Esophagus muscularis mucosa (tissue), 4 donors: ENCODE results near the gene KPNA6. TPM values are rescaled to one million over a fixed set of nuclear protein-coding genes. Genes with fewer than 3 reads are reported as not detected.
"Not testable (repeated sequence)": the region's sequence is repeated elsewhere in the genome, so short reads cannot be mapped to it uniquely, and the experiment has no call there.

ENCODE experiments used
- DNase-seq: peaks from one replicate; pipeline ENCODE4 v3.0.0-alpha.2; 2017; ENCODE audit errors: extremely low spot score
- H3K27ac ChIP-seq, 4 donors: fragments of 200-600 bp; sonication (generic); replicated peaks in 1 of 4; 1 replicate in 3 of 4; 2 replicates in 1 of 4; pipeline ENCODE4 v1.5.1; 2016 to 2019; ENCODE audit warnings: mild to moderate bottlenecking in 1 of 4
- H3K27me3 ChIP-seq, 4 donors: fragments of 200-600 bp; sonication (generic); one replicate each; pipeline versions ENCODE4 v1.5.1 to v1.6.0; 2016 to 2019
- H3K36me3 ChIP-seq, 4 donors: fragments of 200-600 bp; sonication (generic); one replicate each; pipeline ENCODE4 v1.5.1; 2016 to 2019
- H3K4me1 ChIP-seq, 4 donors: fragments of 200-600 bp; sonication (generic); one replicate each; pipeline ENCODE4 v1.5.1; 2016 to 2019
- H3K4me3 ChIP-seq, 4 donors: fragments of 200-600 bp; sonication (generic); 1 replicate in 2 of 4; 2 replicates in 2 of 4; pipeline ENCODE4 v1.5.1; 2016 to 2019; ENCODE audit warnings: mild to moderate bottlenecking in 4 of 4, moderate library complexity in 1 of 4
- H3K9me3 ChIP-seq, 4 donors: fragments of 200-600 bp; sonication (generic); 1 replicate in 3 of 4; 2 replicates in 1 of 4; pipeline ENCODE4 v1.5.1; 2016 to 2019
- CTCF ChIP-seq, 3 experiments: fragments of 200-600 bp in 2 of 3; fragments of 450-650 bp in 1 of 3; sonication (generic) in 2 of 3; IDR thresholded peaks; one replicate each; pipeline ENCODE4 v1.5.1; 2017 to 2019; ENCODE audit warnings: antibody characterized with exemption in 3 of 3, mild to moderate bottlenecking in 2 of 3, moderate library complexity in 1 of 3
- EP300 ChIP-seq: sonication (generic); formaldehyde crosslinking; IDR thresholded peaks from one replicate; pipeline ENCODE4 v1.6.1; 2017; ENCODE audit warnings: antibody characterized with exemption
- POLR2A ChIP-seq: fragments of 450-650 bp; IDR thresholded peaks from one replicate; pipeline ENCODE4 v1.6.1; 2017; ENCODE audit warnings: antibody characterized with exemption, moderate library complexity, mild to moderate bottlenecking, low read depth
- POLR2AphosphoS5 ChIP-seq, 2 donors: sonication (generic); formaldehyde crosslinking; IDR thresholded peaks; one replicate each; pipeline ENCODE4 v1.6.1; 2017; ENCODE audit warnings: antibody characterized with exemption in 2 of 2
- WGBS: methylation state at CpG from one replicate; pipeline ENCODE4 v1.1.5; 2018; 5-methylcytosine and 5-hydroxymethylcytosine counted together
- intact Hi-C: fragments of 100-400 bp; cut with DNase I; formaldehyde crosslinking; loops from one replicate; pipeline ENCODE4 v1.15.1; 2023
- total RNA-seq, 4 donors: library from RNA; depleted of rRNA; stranded (reverse); fragments of >200 nt; gene quantifications; one replicate each; pipeline versions ENCODE4 v1.1.0 to v1.2.1, GENCODE V29; 2016

Gene KPNA6
- total RNA-seq, 4 donors from 2014 or later = 47.8 to 71.3 (median 55.4) TPM

- peaks cover 14 to 38% (median 32%) of the 10 kb centered on the region in 4 donors for H3K36me3 ChIP-seq
- H3K27ac ChIP-seq = peak overlapping the region; percentile 86 to 95 (median 94)
- intact Hi-C loops = loop anchor here (5.0 kb wide), 1 partner anchor 34 kb away; the partner anchor contains the start of gene KPNA6
- no peak for DNase-seq
- H3K4me1 ChIP-seq = peaks cover 17 to 27% (median 21%) of the 10 kb centered on the region in 4 donors
- WGBS = 31% methylated on average over 27 of the region's 28 CpGs
- H3K9me3 ChIP-seq = no peaks in the 10 kb centered on the region
- H3K4me3 ChIP-seq = peak overlapping the region; percentile 73 to 97 (median 84)
- TF ChIP-seq CTCF (IDR thresholded peaks at IDR 0.05) (peak in 2 of 3 experiments; percentile 12 to 23), POLR2A (no peak)
- no peaks in the 10 kb centered on the region for H3K27me3 ChIP-seq
Measured at GRCh38 chr1:32073299-32074229, 34.3 kb upstream of the KPNA6 start.

GRCh38 chr1:32074841-32075240 lies 33.0 kb upstream of the KPNA6 start:
- DNase-seq = no peak
- WGBS = 95% methylated on average over 8 of the region's 9 CpGs
- H3K27ac ChIP-seq = no peak overlapping the region
- H3K36me3 ChIP-seq = peaks cover 15 to 51% (median 43%) of the 10 kb centered on the region in 4 donors
- peaks cover 17 to 27% (median 21%) of the 10 kb centered on the region in 4 donors for H3K4me1 ChIP-seq
- no peak overlapping the region for H3K4me3 ChIP-seq
- H3K9me3 ChIP-seq = no peaks in the 10 kb centered on the region
- intact Hi-C loops = loop anchor here (5.0 kb wide), 1 partner anchor 32 kb away; the partner anchor contains the start of gene KPNA6
- no peaks in the 10 kb centered on the region for H3K27me3 ChIP-seq
- no peak for TF ChIP-seq POLR2AphosphoS5 (IDR thresholded peaks at IDR 0.05)
- no peak for TF ChIP-seq CTCF (IDR thresholded peaks at IDR 0.05)
- no peak for TF ChIP-seq EP300
- TF ChIP-seq POLR2A = no peak

- peaks cover 21 to 77% (median 61%) of the 10 kb centered on the region in 4 donors for H3K36me3 ChIP-seq
- H3K27me3 ChIP-seq = no peaks in the 10 kb centered on the region
- H3K4me1 ChIP-seq = peaks cover 7 to 15% (median 11%) of the 10 kb centered on the region in 4 donors
- no peaks in the 10 kb centered on the region for H3K9me3 ChIP-seq
- H3K4me3 ChIP-seq = no peak overlapping the region
- H3K27ac ChIP-seq = no peak overlapping the region
- DNase-seq = no peak
- intact Hi-C loops = no loop called here
- no peak for TF ChIP-seq CTCF (IDR thresholded peaks at IDR 0.05)
- TF ChIP-seq POLR2AphosphoS5 (IDR thresholded peaks at IDR 0.05) = no peak
- TF ChIP-seq POLR2A = no peak
- TF ChIP-seq EP300 = no peak
- WGBS = 84% methylated on average over 3 of the region's 3 CpGs
Measured at GRCh38 chr1:32077451-32077850, 30.4 kb upstream of the KPNA6 start.

- Histone ChIP-seq H3K9me3 (no peaks in the 10 kb centered on the region), H3K27ac (no peak overlapping the region), H3K4me1 (no peaks in the 10 kb centered on the region), H3K27me3 (no peaks in the 10 kb centered on the region), H3K36me3 (peaks cover 21 to 92% (median 65%) of the 10 kb centered on the region in 4 donors), H3K4me3 (no peak overlapping the region)
- WGBS = 58% methylated on average over 1 of the region's 1 CpG
- intact Hi-C loops = no loop called here
- TF ChIP-seq CTCF (IDR thresholded peaks at IDR 0.05) (no peak), POLR2A (no peak), POLR2AphosphoS5 (IDR thresholded peaks at IDR 0.05) (no peak), EP300 (no peak)
- DNase-seq = no peak
Measured at GRCh38 chr1:32082022-32082421, 25.8 kb upstream of the KPNA6 start.

- peaks cover 6 to 74% (median 43%) of the 10 kb centered on the region in 4 donors for H3K36me3 ChIP-seq
- H3K4me1 ChIP-seq, H3K4me3 ChIP-seq, H3K27ac ChIP-seq, H3K9me3 ChIP-seq, intact Hi-C loops, DNase-seq, H3K27me3 ChIP-seq: not testable (repeated sequence)
- WGBS = 89% methylated on average over 1 of the region's 2 CpGs
Measured at GRCh38 chr1:32086381-32086780, 21.5 kb upstream of the KPNA6 start.
